SU-DHL-6 (cell line): ENCODE results near the gene FN1.

Experiments used
- H2AFZ ChIP-seq: fragments of 200-600 bp; sonication (generic); 2 replicates; pipeline ENCODE4 v1.6.1; 2014; ENCODE audit warnings: low read depth, mild to moderate bottlenecking, moderate library complexity, mixed read lengths, antibody characterized with exemption, low read length; ENCODE audit not compliant: severe bottlenecking
- H3F3A ChIP-seq: fragments of 200-600 bp; shearing (Covaris generic); 2 replicates; pipeline ENCODE4 v1.6.0; 2016; ENCODE audit warnings: antibody characterized with exemption, mild to moderate bottlenecking; ENCODE audit not compliant: insufficient read depth
- H3K27ac ChIP-seq: fragments of 200-600 bp; sonication (generic); 2 replicates; pipeline ENCODE4 v1.5.1; 2016; ENCODE audit warnings: low read depth, mild to moderate bottlenecking, low read length, moderate library complexity, mixed read lengths
- H3K27me3 ChIP-seq: fragments of 200-600 bp; sonication (generic), shearing (Covaris generic); 2 replicates; pipeline ENCODE4 v1.6.0; 2014; ENCODE audit warnings: mild to moderate bottlenecking, low read length
- H3K36me3 ChIP-seq: fragments of 200-600 bp; sonication (generic); 2 replicates; pipeline ENCODE4 v1.6.1; 2014; ENCODE audit warnings: mild to moderate bottlenecking, low read length, mixed read lengths
- H3K4me2 ChIP-seq: fragments of 300-600, 200-600 bp; shearing (Covaris generic), sonication (generic); 2 replicates; pipeline ENCODE4 v1.6.0; 2014; ENCODE audit warnings: low read length, low read depth, mild to moderate bottlenecking; ENCODE audit not compliant: poor library complexity, severe bottlenecking
- H3K4me3 ChIP-seq: fragments of 200-600 bp; sonication (generic); 2 replicates; pipeline ENCODE4 v1.5.1; 2014; ENCODE audit warnings: antibody characterized with exemption, low read length, mild to moderate bottlenecking, mixed read lengths; ENCODE audit not compliant: insufficient read depth, poor library complexity, severe bottlenecking
- H3K79me2 ChIP-seq: fragments of 200-600 bp; sonication (generic); 2 replicates; pipeline ENCODE4 v1.6.1; 2014; ENCODE audit warnings: mild to moderate bottlenecking, low read length, moderate library complexity; ENCODE audit not compliant: insufficient read depth
- H3K9ac ChIP-seq: fragments of 200-600 bp; sonication (generic); 2 replicates; pipeline ENCODE4 v1.7.0; 2014; ENCODE audit warnings: mild to moderate bottlenecking, low read length
- H3K9me2 ChIP-seq: fragments of 200-600 bp; sonication (generic); replicated peaks from 2 replicates; pipeline ENCODE4 v1.6.1; 2014; ENCODE audit warnings: low read length; ENCODE audit not compliant: insufficient read depth
- H3K9me3 ChIP-seq: fragments of 200-600 bp; sonication (generic); 2 replicates; pipeline ENCODE4 v1.6.1; 2014; ENCODE audit warnings: low read length, mixed read lengths; ENCODE audit not compliant: insufficient read depth
- H4K20me1 ChIP-seq: fragments of 200-600 bp; sonication (generic); 2 replicates; pipeline ENCODE4 v1.6.1; 2014; ENCODE audit warnings: low read depth, mild to moderate bottlenecking, antibody characterized with exemption, low read length, moderate library complexity, mixed read lengths
- CTCF ChIP-seq: fragments of 200-600 bp; sonication (generic); IDR thresholded peaks from one replicate; pipeline ENCODE4 v1.5.1; 2017; ENCODE audit warnings: antibody characterized with exemption, mild to moderate bottlenecking, low read length, moderate library complexity; ENCODE audit not compliant: insufficient read depth, poor library complexity, severe bottlenecking
- EZH2phosphoT487 ChIP-seq: fragments of 200-600 bp; sonication (generic), shearing (Covaris generic); conservative IDR thresholded peaks from 2 replicates; pipeline ENCODE4 v1.6.1; 2018; ENCODE audit warnings: mild to moderate bottlenecking, antibody characterized with exemption, low read length, moderate library complexity, mixed read lengths

Gene FN1

GRCh38 chr2:215454519-215455246 lies 18.8 kb upstream of the FN1 start:
- H3K4me2 ChIP-seq, result no peak overlapping the region
- H3K27me3 ChIP-seq, result no peaks in the 10 kb centered on the region
- H3K9me2 ChIP-seq, result no peaks in the 10 kb centered on the region
- H3K9ac ChIP-seq, result no peak overlapping the region
- H3K36me3 ChIP-seq, result no peaks in the 10 kb centered on the region
- no peak overlapping the region for H2AFZ ChIP-seq
- no peak overlapping the region for H3K27ac ChIP-seq
- peak; percentile 44 for TF ChIP-seq CTCF
- no peak for TF ChIP-seq EZH2phosphoT487
- no peaks in the 10 kb centered on the region for H4K20me1 ChIP-seq
- H3K4me3 ChIP-seq, result no peak overlapping the region
- no peaks in the 10 kb centered on the region for H3K79me2 ChIP-seq
- H3F3A ChIP-seq, result no peaks in the 10 kb centered on the region
- H3K9me3 ChIP-seq, result no peaks in the 10 kb centered on the region

- Histone ChIP-seq H3K79me2 (no peaks in the 10 kb centered on the region), H3K36me3 (no peaks in the 10 kb centered on the region), H3K9me3 (no peaks in the 10 kb centered on the region), H2AFZ (no peak overlapping the region), H3K27ac (no peak overlapping the region), H4K20me1 (no peaks in the 10 kb centered on the region), H3K9me2 (no peaks in the 10 kb centered on the region), H3K27me3 (no peaks in the 10 kb centered on the region), H3K4me3 (no peak overlapping the region), H3K4me2 (no peak overlapping the region), H3K9ac (no peak overlapping the region), H3F3A (no peaks in the 10 kb centered on the region)
- no peak for TF ChIP-seq EZH2phosphoT487
- no peak for TF ChIP-seq CTCF
Observed at GRCh38 chr2:215452725-215453124, 16.9 kb upstream of the FN1 start.

GRCh38 chr2:215451012-215451756 lies 15.3 kb upstream of the FN1 start:
- TF ChIP-seq EZH2phosphoT487 (no peak), CTCF (no peak)
- H3K4me3 ChIP-seq, result no peak overlapping the region
- no peak overlapping the region for H3K9ac ChIP-seq
- H4K20me1 ChIP-seq, result no peaks in the 10 kb centered on the region
- no peak overlapping the region for H2AFZ ChIP-seq
- no peaks in the 10 kb centered on the region for H3K9me3 ChIP-seq
- H3K79me2 ChIP-seq, result no peaks in the 10 kb centered on the region
- H3K36me3 ChIP-seq, result no peaks in the 10 kb centered on the region
- H3K27ac ChIP-seq, result no peak overlapping the region
- H3K9me2 ChIP-seq, result no peaks in the 10 kb centered on the region
- H3F3A ChIP-seq, result no peaks in the 10 kb centered on the region
- no peak overlapping the region for H3K4me2 ChIP-seq
- H3K27me3 ChIP-seq, result no peaks in the 10 kb centered on the region
